Measurements from ENCODE around the gene ATP8B4.

DNA sequence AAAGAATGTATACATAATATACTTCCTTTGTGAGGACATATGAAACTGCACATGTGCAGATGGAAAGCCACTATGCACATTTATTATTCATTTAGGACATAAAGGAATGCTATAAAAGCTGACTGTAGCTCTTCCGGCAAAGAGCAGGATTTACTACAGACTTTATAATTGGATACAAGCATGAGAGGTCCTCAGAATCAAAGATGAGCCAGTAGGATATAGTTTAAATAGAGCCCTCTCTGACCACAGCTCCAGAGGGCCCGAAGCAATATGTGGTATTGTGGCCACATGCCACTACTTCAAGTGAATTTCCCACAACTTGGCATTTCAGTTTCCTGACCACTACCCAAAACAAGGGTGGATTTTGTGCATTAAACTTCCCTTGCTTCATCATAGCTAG is 140.9 kb downstream of the ATP8B4 start:
- TF ChIP-seq, protein P1, sequence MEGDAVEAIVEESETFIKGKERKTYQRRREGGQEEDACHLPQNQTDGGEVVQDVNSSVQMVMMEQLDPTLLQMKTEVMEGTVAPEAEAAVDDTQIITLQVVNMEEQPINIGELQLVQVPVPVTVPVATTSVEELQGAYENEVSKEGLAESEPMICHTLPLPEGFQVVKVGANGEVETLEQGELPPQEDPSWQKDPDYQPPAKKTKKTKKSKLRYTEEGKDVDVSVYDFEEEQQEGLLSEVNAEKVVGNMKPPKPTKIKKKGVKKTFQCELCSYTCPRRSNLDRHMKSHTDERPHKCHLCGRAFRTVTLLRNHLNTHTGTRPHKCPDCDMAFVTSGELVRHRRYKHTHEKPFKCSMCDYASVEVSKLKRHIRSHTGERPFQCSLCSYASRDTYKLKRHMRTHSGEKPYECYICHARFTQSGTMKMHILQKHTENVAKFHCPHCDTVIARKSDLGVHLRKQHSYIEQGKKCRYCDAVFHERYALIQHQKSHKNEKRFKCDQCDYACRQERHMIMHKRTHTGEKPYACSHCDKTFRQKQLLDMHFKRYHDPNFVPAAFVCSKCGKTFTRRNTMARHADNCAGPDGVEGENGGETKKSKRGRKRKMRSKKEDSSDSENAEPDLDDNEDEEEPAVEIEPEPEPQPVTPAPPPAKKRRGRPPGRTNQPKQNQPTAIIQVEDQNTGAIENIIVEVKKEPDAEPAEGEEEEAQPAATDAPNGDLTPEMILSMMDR (IDR thresholded peaks at IDR 0.05) = no peak
- no peak for TF ChIP-seq POLR2A (IDR thresholded peaks at IDR 0.05)

All from right lobe of liver (tissue), 4 donors.